H1 (cell line): ENCODE results near the gene KCNA1. TPM values are rescaled to one million over a fixed set of nuclear protein-coding genes. Genes with fewer than 3 reads are reported as not detected.

Experiments
- CTCF ChIA-PET: fragments of 300-600 bp; sonication (Branson Sonifier 250); formaldehyde crosslinking; loops from one replicate; lab custom pipeline; 2021; ENCODE audit not compliant: partially characterized antibody; lab: Charles Lee
- POLR2A ChIA-PET: fragments of 300-600 bp; sonication (Branson Sonifier 250); formaldehyde crosslinking; loops from one replicate; lab custom pipeline; 2021; ENCODE audit warnings: inconsistent platforms; ENCODE audit not compliant: partially characterized antibody; lab: Charles Lee
- DNase-seq, 2 experiments: peaks; one replicate each; pipeline versions ENCODE4 v3.0.0 to v3.0.0-alpha.2; 2010 to 2022; ENCODE audit warnings: low spot score in 2 of 2, low read depth in 1 of 2, mixed read lengths in 1 of 2
- FAIRE-seq: peaks from 2 replicates; lab custom pipeline; 2011; peaks lifted over from hg19 to GRCh38; lab: Jason Lieb, UNC
- H2AFZ ChIP-seq: 2 replicates; pipeline ENCODE4 v1.8.1; 2012; ENCODE audit warnings: low read length, inconsistent platforms
- H2AK5ac ChIP-seq: 2 replicates; pipeline ENCODE4 v1.6.1; 2013; ENCODE audit warnings: low read depth, low read length
- H2BK120ac ChIP-seq: replicated peaks from 2 replicates; pipeline ENCODE3; 2013; ENCODE audit warnings: low read depth, low read length, inconsistent platforms
- H2BK12ac ChIP-seq: 2 replicates; pipeline ENCODE4 v1.6.1; 2013; ENCODE audit warnings: low read depth, low read length
- H2BK15ac ChIP-seq: 2 replicates; pipeline ENCODE4 v1.6.1; 2013; ENCODE audit warnings: low read length
- H2BK20ac ChIP-seq: 2 replicates; pipeline ENCODE4 v1.6.1; 2013; ENCODE audit warnings: low read length
- H2BK5ac ChIP-seq: 2 replicates; pipeline ENCODE4 v1.6.1; 2013; ENCODE audit warnings: low read depth, low read length
- H3K14ac ChIP-seq: 2 replicates; pipeline ENCODE4 v1.6.1; 2013; ENCODE audit warnings: inconsistent platforms; ENCODE audit not compliant: insufficient read length
- H3K18ac ChIP-seq: 2 replicates; pipeline ENCODE4 v1.6.1; 2013; ENCODE audit warnings: low read length; ENCODE audit errors: extremely low read depth
- H3K23ac ChIP-seq: 2 replicates; pipeline ENCODE4 v1.6.1; 2013; ENCODE audit warnings: inconsistent platforms; ENCODE audit not compliant: insufficient read length
- H3K23me2 ChIP-seq: 2 replicates; pipeline ENCODE4 v1.6.1; 2013; ENCODE audit warnings: low read depth, low read length
- H3K27ac ChIP-seq: 2 replicates; pipeline ENCODE4 v1.6.1; 2011; ENCODE audit warnings: low read depth, low read length, inconsistent platforms
- H3K27me3 ChIP-seq, 4 experiments: replicated peaks in 1 of 4; 1 replicate in 1 of 4; 2 replicates in 3 of 4; pipeline versions ENCODE4 v1.6.1 to v1.8.1; 2011 to 2013; ENCODE audit warnings: low read length in 3 of 4, mild to moderate bottlenecking in 3 of 4, inconsistent platforms in 2 of 4, mixed read lengths in 2 of 4, moderate library complexity in 1 of 4; ENCODE audit not compliant: control insufficient read depth in 3 of 4, insufficient read depth in 3 of 4; ENCODE audit errors: extremely low read depth in 1 of 4
- H3K36me3 ChIP-seq, 4 experiments: 2 replicates each; pipeline versions ENCODE4 v1.6.1 to v1.8.1; 2011 to 2013; ENCODE audit warnings: mild to moderate bottlenecking in 4 of 4, low read length in 3 of 4, moderate library complexity in 2 of 4, control low read depth in 1 of 4, inconsistent platforms in 1 of 4; ENCODE audit not compliant: insufficient read depth in 4 of 4, control insufficient read depth in 2 of 4
- H3K4ac ChIP-seq: replicated peaks from 2 replicates; pipeline ENCODE3; 2013; ENCODE audit warnings: low read length, low read depth, mixed read lengths, inconsistent platforms; ENCODE audit not compliant: insufficient read length
- H3K4me1 ChIP-seq, 4 experiments: replicated peaks in 1 of 4; 1 replicate in 1 of 4; 2 replicates in 3 of 4; pipeline versions ENCODE4 v1.6.1 to v1.8.1; 2011 to 2013; ENCODE audit warnings: low read length in 3 of 4, inconsistent platforms in 2 of 4, mixed read lengths in 1 of 4; ENCODE audit not compliant: insufficient read depth in 4 of 4, control insufficient read depth in 3 of 4
- H3K4me2 ChIP-seq, 2 experiments: 2 replicates each; pipeline versions ENCODE4 v1.6.1 to v1.8.1; 2011 to 2013; ENCODE audit warnings: low read depth in 2 of 2, low read length in 2 of 2, control low read depth in 1 of 2, inconsistent platforms in 1 of 2, mild to moderate bottlenecking in 1 of 2; ENCODE audit not compliant: insufficient read depth in 1 of 2
- H3K4me3 ChIP-seq, 4 experiments: fragments of 200-600, 300-600 bp in 1 of 4; sonication (generic), shearing (Covaris generic), sonication (Bioruptor Twin) in 1 of 4; 2 replicates each; pipeline versions ENCODE4 v1.5.1 to v1.8.1; 2011 to 2016; ENCODE audit warnings: low read length in 4 of 4, low read depth in 3 of 4, control low read depth in 2 of 4, inconsistent platforms in 2 of 4, mild to moderate bottlenecking in 2 of 4, mixed read lengths in 1 of 4, moderate library complexity in 1 of 4; ENCODE audit not compliant: insufficient read depth in 2 of 4; ENCODE audit errors: extremely low read depth in 1 of 4
- H3K56ac ChIP-seq: replicated peaks from 2 replicates; pipeline ENCODE3; 2013; ENCODE audit warnings: low read depth, mild to moderate bottlenecking, mixed read lengths, low read length, inconsistent platforms; ENCODE audit not compliant: insufficient read length
- H3K79me1 ChIP-seq: 2 replicates; pipeline ENCODE4 v1.6.1; 2013; ENCODE audit warnings: low read depth, low read length, control low read depth
- H3K79me2 ChIP-seq, 2 experiments: 2 replicates each; pipeline versions ENCODE4 v1.6.1 to v1.8.1; 2012 to 2013; ENCODE audit warnings: low read length in 2 of 2, mild to moderate bottlenecking in 2 of 2, inconsistent platforms in 1 of 2; ENCODE audit not compliant: insufficient read depth in 2 of 2, control insufficient read depth in 1 of 2
- H3K9ac ChIP-seq, 4 experiments: replicated peaks in 1 of 4; 1 replicate in 1 of 4; 2 replicates in 3 of 4; pipeline versions ENCODE4 v1.6.1 to v1.8.1; 2011 to 2013; ENCODE audit warnings: low read depth in 3 of 4, low read length in 3 of 4, control low read depth in 2 of 4, mild to moderate bottlenecking in 2 of 4, moderate library complexity in 2 of 4, inconsistent platforms in 1 of 4; ENCODE audit errors: extremely low read depth in 1 of 4
- H3K9me3 ChIP-seq, 2 experiments: 2 replicates each; pipeline versions ENCODE4 v1.6.1 to v1.8.1; 2012 to 2013; ENCODE audit warnings: mild to moderate bottlenecking in 2 of 2, moderate library complexity in 2 of 2, control low read depth in 1 of 2, inconsistent platforms in 1 of 2, low read depth in 1 of 2, low read length in 1 of 2, mixed read lengths in 1 of 2; ENCODE audit not compliant: insufficient read depth in 2 of 2
- H4K20me1 ChIP-seq, 2 experiments: replicated peaks in 1 of 2; 2 replicates each; pipeline versions ENCODE3 to v1.8.1; 2011 to 2013; ENCODE audit warnings: inconsistent platforms in 2 of 2, low read length in 2 of 2, mild to moderate bottlenecking in 1 of 2; ENCODE audit not compliant: insufficient read depth in 2 of 2, control insufficient read depth in 1 of 2
- H4K5ac ChIP-seq: 2 replicates; pipeline ENCODE4 v1.6.1; 2013; ENCODE audit warnings: low read length, low read depth, mixed read lengths, inconsistent platforms; ENCODE audit not compliant: insufficient read length
- H4K8ac ChIP-seq: 2 replicates; pipeline ENCODE4 v1.8.0; 2013; ENCODE audit warnings: mild to moderate bottlenecking, moderate library complexity, low read length, inconsistent platforms; ENCODE audit not compliant: insufficient read depth; ENCODE audit errors: extremely low read depth
- H4K91ac ChIP-seq: replicated peaks from 2 replicates; pipeline ENCODE3; 2013; ENCODE audit warnings: low read length, mixed read lengths, inconsistent platforms; ENCODE audit not compliant: insufficient read length
- CBX8 ChIP-seq: fragments of 300-800, 300-1000 bp; sonication (generic); IDR thresholded peaks from 2 replicates; pipeline ENCODE4 v1.7.1; 2016; ENCODE audit warnings: low read depth, low read length, borderline replicate concordance
- FOSL1 ChIP-seq: IDR thresholded peaks from 2 replicates; pipeline ENCODE4 v1.6.1; 2011; ENCODE audit warnings: mild to moderate bottlenecking, low read depth, low read length, moderate library complexity; ENCODE audit not compliant: insufficient read depth
- HDAC2 ChIP-seq, 2 experiments: fragments of 300-600 bp in 1 of 2; sonication (generic) in 1 of 2; IDR thresholded peaks; 2 replicates each; pipeline ENCODE4 v1.6.1; 2011 to 2012; ENCODE audit warnings: low read depth in 2 of 2, low read length in 2 of 2, mild to moderate bottlenecking in 2 of 2, moderate library complexity in 2 of 2, borderline replicate concordance in 1 of 2, inconsistent platforms in 1 of 2
- KDM1A ChIP-seq: fragments of 200-600, 300-600 bp; sonication (generic); IDR thresholded peaks from 2 replicates; pipeline ENCODE4 v1.7.1; 2016; ENCODE audit warnings: mild to moderate bottlenecking, low read length, borderline replicate concordance
- YY1 ChIP-seq: IDR thresholded peaks from 2 replicates; pipeline ENCODE4 v1.6.1; 2011; ENCODE audit warnings: low read depth, mild to moderate bottlenecking, low read length
- WGBS, 2 experiments: shearing (Covaris generic) in 1 of 2; methylation state at CpG; one replicate each; pipeline versions ENCODE4 v1.1.6 to v1.1.7; 2013 to 2015; ENCODE audit warnings: low lambda C conversion rate in 2 of 2, mixed read lengths in 2 of 2, inconsistent platforms in 1 of 2, low coverage in 1 of 2, missing lambda C conversion rate in 1 of 2; ENCODE audit not compliant: insufficient replicate concordance in 2 of 2, insufficient coverage in 1 of 2, insufficient read length in 1 of 2; ENCODE audit errors: extremely low coverage in 1 of 2, missing lambda C conversion rate in 1 of 2; 5-methylcytosine and 5-hydroxymethylcytosine counted together
- polyA plus RNA-seq, 7 experiments: library from polyadenylated mRNA; depleted of rRNA in 3 of 7; stranded (reverse) in 5 of 7; unstranded in 2 of 7; fragments of >200 nt in 5 of 7; fragments of 200-250 nt in 2 of 7; gene quantifications; 1 replicate in 5 of 7; 2 replicates in 1 of 7; 4 replicates in 1 of 7; pipeline versions ENCODE4 v1.2.1 to v1.2.3, GENCODE V29; 2011 to 2013; ENCODE audit warnings: missing spikeins in 2 of 7, mixed read lengths in 2 of 7
- total RNA-seq: library from RNA; stranded (reverse); fragmentation: NEBNext Ultra II Directional; extraction: Animal tissue kit (Norgen Biotek cat#: 25700); gene quantifications from 2 replicates; pipeline ENCODE4 v1.2.1, GENCODE V29; 2021

Gene KCNA1
- total and polyA plus RNA-seq, 2 of the 8 experiments (the other 6 are each of a cell fraction or from before 2014, with no cell fraction given): 0.23 to 0.30 TPM

DNA sequence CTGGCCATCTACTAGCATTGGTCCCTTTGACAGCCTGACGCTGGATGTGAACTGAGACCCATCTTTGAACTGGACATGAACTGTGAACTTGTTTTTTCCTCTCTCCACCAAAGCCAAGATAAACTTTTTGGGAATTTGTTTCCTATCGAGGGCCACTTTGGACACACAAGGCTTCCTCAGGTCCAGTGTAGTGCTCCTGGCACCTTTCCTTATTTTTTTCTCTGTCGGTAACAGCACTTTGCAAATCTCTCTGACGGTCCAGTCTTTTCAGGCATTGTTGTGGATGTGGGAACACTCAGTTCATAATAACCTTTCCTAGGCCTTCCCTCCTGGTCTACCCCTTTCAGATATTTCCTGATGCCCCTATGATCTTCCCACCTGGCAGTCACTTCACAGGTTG, 5.0 kb downstream of the KCNA1 start:
- H3K4me3 ChIP-seq: no peak overlapping the region
- no peak overlapping the region for H3K18ac ChIP-seq
- CTCF ChIA-PET: interaction anchor here (1.7 to 12.1 kb wide), 2 partner anchors 55 to 87 kb away, joined by 4 to 162 read pairs; no protein-coding TSS in a partner anchor
- H2BK20ac ChIP-seq: no peak overlapping the region
- no peak overlapping the region for H3K4ac ChIP-seq
- no peak overlapping the region for H3K56ac ChIP-seq
- no peak for DNase-seq
- no peak overlapping the region for H2BK5ac ChIP-seq
- H2AFZ ChIP-seq: no peak overlapping the region
- no peak overlapping the region for H4K8ac ChIP-seq
- no peak overlapping the region for H4K91ac ChIP-seq
- no peaks in the 10 kb centered on the region; a peak in 1 of 8 replicates for H3K36me3 ChIP-seq
- H2BK12ac ChIP-seq: no peak overlapping the region
- POLR2A ChIA-PET: no interaction called here
- no peak overlapping the region for H4K5ac ChIP-seq
- no peak overlapping the region for H3K27ac ChIP-seq
- H3K9me3 ChIP-seq: peaks cover 3 to 9% of the 10 kb centered on the region in 2 experiments; a peak in 2 of 4 replicates
- peaks cover 0 to 6% (median 2%) of the 10 kb centered on the region in 4 experiments; a peak in 3 of 7 replicates for H3K4me1 ChIP-seq
- H3K9ac ChIP-seq: no peak overlapping the region
- H2BK120ac ChIP-seq: no peak overlapping the region
- no peak overlapping the region for H2BK15ac ChIP-seq
- no peaks in the 10 kb centered on the region for H3K79me1 ChIP-seq
- peaks cover 10% of the 10 kb centered on the region; the same call in 1 of the 2 replicates for H3K23me2 ChIP-seq
- peaks cover 26 to 32% (median 28%) of the 10 kb centered on the region in 4 experiments for H3K27me3 ChIP-seq
- H3K79me2 ChIP-seq: no peaks in the 10 kb centered on the region
- 85% methylated on average over 4 of the region's 4 CpGs; no CpG with 5 or more reads in 1 of the 2 experiments for WGBS, 2 experiments
- peaks cover 0 to 2% of the 10 kb centered on the region in 2 experiments for H4K20me1 ChIP-seq
- no peak overlapping the region for H3K4me2 ChIP-seq
- FAIRE-seq: no peak
- H3K14ac ChIP-seq: no peak overlapping the region
- H2AK5ac ChIP-seq: no peak overlapping the region
- no peak overlapping the region for H3K23ac ChIP-seq
- no peak for TF ChIP-seq CBX8
- TF ChIP-seq YY1: no peak
- TF ChIP-seq FOSL1: no peak
- no peak for TF ChIP-seq KDM1A
- no peak for TF ChIP-seq HDAC2 (IDR thresholded peaks at IDR 0.05; ENCODE audit: borderline replicate concordance in 1 of 2, low read depth in 2 of 2, low read length in 2 of 2)
